CD4-positive, alpha-beta T cell treated with Interleukin-15 for 4 hours (primary cell): ENCODE data around the gene DNLZ.
"Not testable (repeated sequence)": the region's sequence is repeated elsewhere in the genome, so short reads cannot be mapped to it uniquely, and the experiment has no call there.

Experiments used
- DNase-seq: peaks from one replicate; pipeline ENCODE4 v3.0.0-alpha.2; 2020; ENCODE audit warnings: low spot score

The DNLZ gene

GRCh38 chr9:136331030-136331429, 32.5 kb downstream of the DNLZ start:
- no peak for DNase-seq

DNA sequence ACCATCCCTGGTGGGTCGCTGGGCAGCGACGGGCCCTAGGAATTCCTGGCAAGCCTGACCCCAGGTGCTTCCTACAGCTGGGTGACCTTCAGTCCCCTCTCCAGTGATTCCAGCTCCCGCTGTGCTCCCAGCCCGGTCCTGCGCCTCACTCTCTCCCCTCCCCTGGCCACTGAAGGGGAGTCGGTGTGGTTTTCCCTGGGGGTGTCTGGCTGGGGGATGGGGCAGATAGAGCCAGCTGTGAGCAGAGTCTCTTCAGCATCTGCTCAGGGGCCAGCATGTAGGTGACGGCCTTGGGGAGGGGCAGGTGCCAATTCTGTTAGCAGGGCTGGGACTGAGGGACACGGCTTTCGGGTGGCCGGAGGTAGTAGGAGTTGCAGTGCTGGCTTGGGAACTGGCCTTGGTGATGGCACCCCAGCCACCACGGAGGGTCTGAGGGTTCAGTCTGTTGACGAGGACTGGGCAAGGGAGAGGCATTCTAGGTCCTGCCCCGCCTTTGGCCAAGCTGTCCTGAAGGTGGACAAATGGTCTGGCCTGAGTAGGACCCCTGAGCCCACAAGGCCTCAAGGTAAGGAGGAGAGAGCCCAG, 33.0 kb downstream of the DNLZ start:
- DNase-seq, result no peak

- no peak for DNase-seq
Measured at GRCh38 chr9:136329636-136330405, 33.7 kb downstream of the DNLZ start.

GRCh38 chr9:136329211-136329627, 34.3 kb downstream of the DNLZ start:
- no peak for DNase-seq

DNA sequence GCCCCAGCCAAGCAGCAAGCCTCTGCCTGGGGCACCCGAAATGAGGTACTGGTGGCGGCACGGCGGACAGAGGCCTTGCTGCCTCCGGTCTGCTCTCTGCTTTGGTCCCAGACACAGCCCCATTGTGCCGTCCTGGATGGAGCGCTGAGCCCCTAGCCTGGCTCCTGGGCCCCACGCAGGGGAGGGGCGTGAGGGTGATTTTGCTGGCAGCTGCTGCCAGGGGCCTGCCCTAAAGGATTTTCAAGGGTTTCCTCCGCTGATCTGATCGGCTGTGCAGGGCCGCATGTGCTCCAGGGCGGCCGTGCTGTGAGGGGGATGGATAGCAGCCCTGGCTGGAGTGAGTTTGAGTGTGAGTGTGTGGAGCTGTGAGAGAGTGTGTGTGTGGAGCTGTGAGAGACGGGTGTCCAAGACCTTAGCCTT, 34.9 kb downstream of the DNLZ start:
- no peak for DNase-seq

GRCh38 chr9:136328011-136328621, 35.4 kb downstream of the DNLZ start:
- no peak for DNase-seq

GRCh38 chr9:136327304-136327974, 36.1 kb downstream of the DNLZ start, which contains the start of gene GPSM1:
GPSM1 (plus strand) TSS chr9:136327539; CDS start chr9:136327696, 157 bp downstream.
- peak; percentile 24 for DNase-seq

GRCh38 chr9:136326761-136327303, 36.7 kb downstream of the DNLZ start:
- no peak for DNase-seq

DNA sequence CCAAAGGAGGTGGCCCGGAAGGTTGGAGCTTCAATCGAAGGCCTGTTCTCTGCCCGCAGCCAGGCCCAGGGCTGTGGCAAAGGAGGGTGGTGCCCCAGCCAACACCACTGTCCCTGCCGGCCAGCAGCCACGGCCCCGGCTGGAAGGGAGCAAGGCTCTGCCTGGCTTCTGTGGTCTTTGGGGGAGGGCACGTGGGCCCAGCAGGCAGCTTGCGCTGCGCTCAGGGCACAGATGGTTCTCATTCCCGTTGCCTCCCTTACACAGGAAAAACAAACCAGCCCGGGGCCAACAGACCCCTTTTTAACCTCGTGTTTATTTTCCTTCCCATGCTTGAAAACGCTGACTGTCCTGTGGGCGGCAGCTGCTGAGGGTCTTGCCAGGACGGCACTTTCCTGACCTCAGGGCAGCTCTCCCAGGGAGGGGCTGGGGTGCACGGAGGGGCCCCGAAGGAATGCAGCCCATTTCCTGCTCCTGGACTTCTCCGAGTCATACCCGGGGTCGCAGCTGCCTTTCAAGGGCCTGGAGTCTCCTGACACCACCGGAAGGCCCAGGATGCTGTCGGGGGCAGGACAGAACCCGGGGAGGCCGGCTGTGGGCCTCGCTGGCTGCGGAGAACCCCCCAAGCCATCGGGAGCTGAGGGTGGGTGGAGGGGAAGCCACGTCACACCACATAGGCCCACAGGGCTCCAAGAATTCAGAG, 37.3 kb downstream of the DNLZ start:
- DNase-seq, result no peak

DNA sequence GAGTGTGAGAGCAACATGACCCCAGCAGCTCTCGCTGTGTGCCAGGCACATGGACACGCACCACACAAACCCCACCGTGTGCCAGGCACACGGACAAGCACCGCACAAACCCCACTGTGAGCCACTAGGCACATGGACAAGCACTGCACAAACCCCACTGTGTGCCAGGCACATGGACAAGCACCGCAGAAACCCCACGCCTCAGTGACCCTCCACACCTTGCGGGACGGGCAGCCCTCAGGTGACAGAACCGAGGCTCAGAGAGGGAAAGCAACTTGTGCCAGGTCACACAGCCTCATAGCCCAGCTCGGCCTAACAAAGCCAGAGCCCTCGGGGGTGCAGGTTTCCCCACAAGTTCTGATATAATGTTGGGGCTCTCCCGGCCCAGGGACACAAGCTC, 38.2 kb downstream of the DNLZ start:
- no peak for DNase-seq

GRCh38 chr9:136324501-136325300, 38.8 kb downstream of the DNLZ start:
- no peak for DNase-seq

- no peak for DNase-seq
Measured at GRCh38 chr9:136323371-136323789, 40.2 kb downstream of the DNLZ start.

DNA sequence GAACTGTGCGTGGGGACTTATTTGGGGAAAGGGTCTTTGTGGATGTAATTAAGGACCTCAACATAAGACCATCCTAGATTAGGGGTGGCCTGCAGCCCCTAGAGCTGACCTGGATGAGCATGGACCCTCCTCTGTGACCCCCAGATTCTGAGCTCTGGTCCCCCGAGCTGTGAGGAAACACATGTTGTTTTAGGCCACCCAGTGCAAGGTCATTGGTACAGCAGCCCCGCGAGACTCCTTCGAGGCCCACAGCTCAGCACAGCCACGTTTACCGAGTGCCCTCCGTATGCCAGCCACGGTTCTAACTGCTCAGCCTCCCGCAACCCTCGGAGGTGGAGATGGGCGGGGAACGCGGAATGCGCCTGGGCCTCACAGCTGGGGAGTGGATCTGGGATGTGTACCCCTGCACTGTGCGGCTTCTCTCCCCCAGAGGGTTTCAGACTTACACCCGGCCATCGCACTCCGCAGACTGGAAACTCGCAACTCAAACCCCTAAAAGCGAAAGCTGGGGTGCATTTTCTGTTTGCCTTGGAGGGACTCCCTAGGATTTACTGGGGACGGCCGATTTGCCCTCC, 40.7 kb downstream of the DNLZ start:
- no peak for DNase-seq

DNA sequence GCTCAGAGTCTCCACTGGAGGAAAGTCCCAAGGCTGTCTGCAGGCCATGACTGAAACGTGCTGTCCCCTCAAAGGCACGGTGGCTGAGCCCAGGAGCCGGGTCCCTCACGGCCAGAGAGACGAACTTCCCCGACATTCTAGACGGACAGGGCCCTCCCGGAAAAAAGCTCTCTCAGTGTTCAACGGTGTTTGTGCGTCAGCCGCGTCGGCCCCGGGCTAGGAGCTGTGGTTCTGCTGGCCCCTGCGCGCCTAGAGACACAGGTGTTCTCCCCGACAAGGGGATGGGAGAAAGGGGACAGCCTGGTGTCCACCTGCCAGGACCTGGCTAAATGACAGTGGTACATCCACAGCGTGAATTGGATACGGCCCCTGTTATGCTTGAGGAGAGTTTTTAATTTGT, 42.0 kb downstream of the DNLZ start:
- no peak for DNase-seq

DNA sequence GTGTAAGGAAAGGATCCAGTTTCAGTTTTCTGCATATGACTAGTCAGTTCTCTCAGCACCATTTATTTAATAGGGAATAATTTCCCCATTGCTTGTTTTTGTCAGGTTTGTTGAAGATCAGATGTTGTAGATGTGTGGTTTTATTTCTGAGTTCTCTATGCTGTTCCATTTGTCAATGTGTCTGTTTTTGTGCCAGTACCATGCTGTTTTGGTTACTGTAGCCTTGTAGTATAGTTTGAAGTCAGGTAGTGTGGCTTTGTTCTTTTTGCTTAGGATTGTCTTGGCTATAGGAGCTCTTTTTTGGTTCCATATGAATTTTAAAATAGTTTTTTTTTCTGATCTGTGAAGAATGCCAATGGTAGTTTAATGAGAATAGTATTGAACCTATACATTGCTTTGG, 42.6 kb downstream of the DNLZ start:
- DNase-seq, result not testable (repeated sequence)

DNA sequence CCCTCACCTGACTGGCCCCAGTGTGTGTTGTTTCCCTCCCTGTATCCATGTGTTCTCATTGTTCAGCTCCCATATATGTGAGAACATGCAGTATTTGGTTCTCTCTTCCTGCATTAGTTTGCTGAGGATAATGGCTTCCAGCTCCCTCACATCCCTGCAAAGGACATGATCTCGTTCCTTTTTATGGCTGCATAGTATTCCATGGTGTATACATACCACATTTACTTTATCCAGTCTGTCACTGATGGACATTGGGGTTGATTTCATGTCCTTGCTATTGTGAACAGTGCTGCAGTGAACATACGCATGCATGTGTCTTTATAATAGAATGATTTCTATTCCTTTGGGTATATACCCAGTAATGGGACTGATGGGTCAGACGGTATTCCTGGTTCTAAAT, 43.6 kb downstream of the DNLZ start:
- DNase-seq, result not testable (repeated sequence)

DNA sequence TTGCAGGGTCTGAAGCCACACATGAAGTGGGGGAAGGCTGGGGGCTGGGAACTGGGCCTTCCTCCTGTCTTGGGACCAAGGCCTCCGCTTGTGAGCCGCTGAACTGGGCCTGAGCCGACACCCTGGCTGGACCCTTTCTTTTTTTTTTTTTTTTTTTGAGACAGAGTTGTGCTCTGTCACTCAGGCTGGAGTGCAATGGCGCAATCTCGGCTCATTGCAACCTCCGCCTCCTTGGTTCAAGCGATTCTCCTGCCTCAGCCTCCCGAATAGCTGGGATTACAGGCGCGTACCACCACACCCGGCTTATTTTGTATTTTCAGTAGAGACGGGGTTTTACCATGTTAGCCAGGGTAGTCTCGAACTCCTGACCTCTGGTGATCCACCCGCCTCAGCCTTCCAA, 44.3 kb downstream of the DNLZ start:
- not testable (repeated sequence) for DNase-seq

DNA sequence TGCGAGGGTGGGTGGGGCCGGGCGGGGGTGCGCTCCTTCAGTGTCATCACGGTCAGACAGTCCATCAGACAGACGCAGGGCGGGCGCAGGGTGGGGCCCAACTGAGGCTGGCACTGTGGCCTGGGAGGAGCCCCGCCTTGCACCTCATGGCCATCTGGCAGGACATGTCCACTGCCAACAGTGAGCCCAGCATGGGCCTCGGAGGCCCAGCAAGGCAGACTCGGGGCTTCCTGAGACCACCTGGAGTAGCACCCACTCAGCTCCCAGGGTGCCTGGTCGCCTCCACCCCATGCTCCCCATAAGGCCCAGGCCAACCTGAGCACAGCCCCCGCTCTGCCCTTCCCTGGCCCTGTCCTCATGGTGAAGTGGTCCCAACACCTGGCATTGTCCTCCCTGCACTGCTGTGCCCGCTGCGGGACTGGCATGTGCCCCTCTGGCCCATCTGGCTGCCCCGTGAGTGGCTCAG, 44.7 kb downstream of the DNLZ start:
- no peak for DNase-seq

- DNase-seq, result no peak
Measured at GRCh38 chr9:136318111-136318775, 45.3 kb downstream of the DNLZ start.

DNA sequence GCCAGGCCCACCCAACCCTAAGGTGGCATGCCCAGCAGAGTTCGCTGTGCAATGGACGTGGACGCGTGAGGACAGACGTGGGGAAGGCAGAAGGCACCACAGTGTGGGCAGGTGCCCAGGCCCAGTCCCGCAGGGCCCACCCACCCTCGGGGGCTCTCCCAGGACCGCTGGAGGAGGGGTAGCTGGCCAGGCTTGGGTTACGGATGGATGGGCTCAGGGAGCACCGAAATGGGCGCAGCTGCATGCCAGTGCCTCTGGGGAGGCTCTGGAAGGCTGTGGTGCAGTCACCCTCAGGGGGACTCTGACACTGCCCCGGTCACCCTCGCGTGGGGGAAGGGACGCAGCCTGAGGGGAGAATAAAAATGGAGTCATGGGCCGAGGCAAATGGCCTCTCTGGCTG, 45.8 kb downstream of the DNLZ start:
- DNase-seq, result no peak
